ENCODE results near the gene SLC10A3. TPM values are rescaled to one million over a fixed set of nuclear protein-coding genes. Genes with fewer than 3 reads are reported as not detected.
A peak's percentile ranks its signal among the peaks of the same experiment; 100 is the strongest.

SLC10A3 gene
- total and polyA plus RNA-seq, 5 experiments from 2014 or later = 18.2 to 42.3 (median 30.5) TPM

DNA sequence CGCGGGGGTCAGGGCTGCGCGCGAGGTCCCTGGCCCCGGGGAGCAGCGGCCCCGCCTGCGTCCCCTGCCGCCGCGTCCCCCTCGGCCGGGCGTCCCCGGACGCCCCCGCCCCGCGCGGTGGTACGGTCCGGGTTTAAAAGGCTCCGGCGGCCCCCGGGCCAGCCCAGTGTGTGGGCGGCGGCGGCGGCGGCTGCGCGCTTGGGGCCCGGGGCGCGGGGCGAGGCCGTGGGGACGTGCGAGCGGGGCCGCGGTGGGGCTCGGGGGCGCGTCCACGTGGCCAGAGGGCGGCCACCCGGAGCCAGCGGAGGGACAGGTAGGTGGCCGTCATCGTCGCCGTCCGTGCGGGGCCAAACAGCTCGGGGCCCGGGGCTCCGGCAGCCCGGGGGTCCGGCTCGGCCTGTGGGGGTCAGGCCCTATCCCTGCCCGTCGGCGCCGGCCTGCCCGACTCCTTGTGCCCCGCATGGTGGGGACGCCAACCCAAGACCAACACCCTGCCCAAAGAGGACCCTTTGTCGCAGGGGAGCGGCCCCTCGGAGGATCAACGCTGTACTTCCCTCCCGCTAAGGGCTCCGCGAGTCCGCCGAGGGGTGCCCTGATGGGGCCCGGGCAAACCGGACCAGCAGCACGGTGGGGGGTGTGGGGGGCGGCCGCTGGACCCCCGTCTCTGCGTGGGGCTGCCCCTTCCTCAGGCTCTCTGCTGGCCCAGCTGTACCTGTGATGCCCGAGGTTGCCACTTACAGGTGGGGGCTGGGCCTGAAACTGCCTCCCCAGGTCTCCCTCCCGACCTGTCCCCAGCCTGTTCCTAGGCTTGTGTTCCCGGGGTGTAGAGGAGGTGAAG is 32.1 kb downstream of the SLC10A3 start, which contains the start of gene PLXNA3:
Gene PLXNA3 (plus strand): TSS at position 166 of the 838 bp plus-strand sequence. CDS start 1,903 bp downstream, outside the sequence.
- H3K27me3 Mint-ChIP-seq = no peaks in the 10 kb centered on the region
- peak within 1 kb of the TSS; percentile 58 to 99 (median 94) for H3K27ac Mint-ChIP-seq
- DNase-seq (peak; percentile 33 to 83 (median 69)), ATAC-seq (peak; percentile 77 to 84)
- H3K36me3 Mint-ChIP-seq = peaks cover 0 to 8% (median 0%) of the 10 kb centered on the region in 3 donors
- H3K4me3 Mint-ChIP-seq = peak within 1 kb of the TSS; percentile 89 to 99 (median 93)
- peaks cover 0 to 3% (median 0%) of the 10 kb centered on the region in 9 donors for H3K9me3 Mint-ChIP-seq
- peaks cover 8 to 28% (median 19%) of the 10 kb centered on the region in 4 donors for H3K4me1 Mint-ChIP-seq
- POLR2A ChIA-PET = interaction anchor here (0.6 to 3.1 kb wide), 13 partner anchors 11 to 59 kb away, joined by 3 to 14 read pairs (median 7); partner anchors contain the start of genes FAM3A, FAM50A, RPL10 and SLC10A3

DNA sequence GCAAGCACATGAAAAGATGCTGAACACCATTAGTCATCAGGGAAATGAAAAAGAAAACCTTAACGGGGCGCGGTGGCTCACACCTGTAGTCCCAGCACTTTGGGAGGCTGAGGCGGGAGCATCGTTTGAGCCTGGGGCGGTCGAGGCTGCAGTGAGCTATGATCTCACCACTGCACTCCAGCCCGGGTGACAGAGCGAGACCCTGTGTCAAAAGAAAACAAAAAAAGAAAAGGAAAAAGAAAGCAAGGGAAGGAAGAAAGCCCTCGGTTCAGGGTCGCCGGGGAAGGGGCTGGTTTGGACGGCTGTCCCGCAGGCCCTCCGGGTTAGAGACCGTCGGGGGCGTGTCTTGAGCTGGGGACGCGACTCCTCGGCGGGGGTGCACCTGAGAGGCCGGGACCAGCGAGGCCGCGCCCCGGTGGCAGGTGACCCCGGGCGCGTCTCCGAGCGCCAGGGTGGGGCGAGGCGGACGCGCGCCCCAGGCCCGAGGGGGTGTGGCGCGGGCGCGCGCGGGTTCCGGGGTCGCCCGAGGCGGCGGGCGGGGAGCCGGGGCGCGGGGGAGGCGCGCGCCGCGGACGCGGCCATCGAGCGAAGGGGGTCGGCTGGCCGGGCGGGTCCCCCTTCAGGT is 32.8 kb downstream of the SLC10A3 start:
- H3K4me1 Mint-ChIP-seq = peaks cover 8 to 25% (median 18%) of the 10 kb centered on the region in 4 donors
- H3K27ac Mint-ChIP-seq = peak overlapping the region; percentile 58 to 99 (median 94)
- POLR2A ChIA-PET = interaction anchor here (0.6 to 3.1 kb wide), 12 partner anchors 10 to 58 kb away, joined by 3 to 14 read pairs (median 8); partner anchors contain the start of genes ATP6AP1, FAM50A, RPL10 and SLC10A3
- peak in 9 of 10 donors; percentile 45 to 80 (median 61) for DNase-seq
- H3K4me3 Mint-ChIP-seq = peak overlapping the region; percentile 89 to 99 (median 93)
- no peaks in the 10 kb centered on the region for H3K27me3 Mint-ChIP-seq
- H3K36me3 Mint-ChIP-seq = peaks cover 0 to 8% (median 0%) of the 10 kb centered on the region in 3 donors
- peaks cover 0 to 3% (median 0%) of the 10 kb centered on the region in 9 donors for H3K9me3 Mint-ChIP-seq
- peak; percentile 71 to 72 for ATAC-seq

DNA sequence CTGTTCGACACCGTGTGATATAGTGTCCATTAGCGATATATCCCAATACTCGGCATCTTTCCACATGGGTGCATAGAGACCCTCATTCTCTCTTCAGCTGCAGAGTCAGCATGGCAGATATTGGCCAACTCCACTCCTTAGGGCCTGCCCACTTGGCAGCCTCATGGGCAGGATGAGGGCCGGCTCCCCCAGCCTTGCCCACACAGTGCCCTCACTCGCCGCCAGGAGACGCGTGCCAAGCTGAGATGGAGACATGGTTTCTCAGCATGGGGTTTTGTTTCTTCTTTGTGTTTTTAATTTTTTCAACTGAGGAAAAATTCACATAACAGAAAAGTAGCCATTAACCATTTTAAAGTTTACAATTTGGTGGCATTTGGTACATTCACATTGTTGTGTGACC is 37.6 kb downstream of the SLC10A3 start:
- DNase-seq (no peak), ATAC-seq (no peak)
- peaks cover 5 to 6% (median 6%) of the 10 kb centered on the region in 4 donors for H3K4me1 Mint-ChIP-seq
- H3K9me3 Mint-ChIP-seq = peaks cover 0 to 3% (median 0%) of the 10 kb centered on the region in 9 donors
- H3K4me3 Mint-ChIP-seq = no peak overlapping the region
- POLR2A ChIA-PET = interaction anchor here (0.5 to 1.3 kb wide), 2 partner anchors 9 to 13 kb away, joined by 3 read pairs; partner anchors contain the start of gene FAM50A
- H3K36me3 Mint-ChIP-seq = peaks cover 0 to 10% (median 0%) of the 10 kb centered on the region in 3 donors
- H3K27me3 Mint-ChIP-seq = no peaks in the 10 kb centered on the region
- H3K27ac Mint-ChIP-seq = peak overlapping the region in 1 of 10 donors; percentile 39

- no peak overlapping the region for H3K27ac Mint-ChIP-seq
- H3K9me3 Mint-ChIP-seq = no peaks in the 10 kb centered on the region
- H3K27me3 Mint-ChIP-seq = no peaks in the 10 kb centered on the region
- peaks cover 0 to 7% (median 4%) of the 10 kb centered on the region in 4 donors for H3K4me1 Mint-ChIP-seq
- no peak overlapping the region for H3K4me3 Mint-ChIP-seq
- POLR2A ChIA-PET = no interaction called here
- peaks cover 0 to 20% (median 0%) of the 10 kb centered on the region in 3 donors for H3K36me3 Mint-ChIP-seq
- peak in 1 of 10 donors; percentile 45 for DNase-seq
- ATAC-seq = no peak
Observed at GRCh38 chrX:154450312-154450711, 40.1 kb downstream of the SLC10A3 start.

GRCh38 chrX:154449618-154450017 is 40.8 kb downstream of the SLC10A3 start:
- ATAC-seq = no peak
- H3K36me3 Mint-ChIP-seq = peaks cover 0 to 20% (median 0%) of the 10 kb centered on the region in 3 donors
- no peaks in the 10 kb centered on the region for H3K9me3 Mint-ChIP-seq
- no peak overlapping the region for H3K27ac Mint-ChIP-seq
- peaks cover 0 to 10% (median 4%) of the 10 kb centered on the region in 4 donors for H3K4me1 Mint-ChIP-seq
- H3K27me3 Mint-ChIP-seq = no peaks in the 10 kb centered on the region
- POLR2A ChIA-PET = no interaction called here
- peak in 1 of 10 donors; percentile 11 for DNase-seq
- no peak overlapping the region for H3K4me3 Mint-ChIP-seq

GRCh38 chrX:154448484-154448883 is 41.9 kb downstream of the SLC10A3 start:
- H3K4me1 Mint-ChIP-seq = peaks cover 1 to 11% (median 4%) of the 10 kb centered on the region in 4 donors
- no peak overlapping the region for H3K27ac Mint-ChIP-seq
- no peak overlapping the region for H3K4me3 Mint-ChIP-seq
- DNase-seq (no peak), ATAC-seq (no peak)
- POLR2A ChIA-PET = no interaction called here
- no peaks in the 10 kb centered on the region for H3K9me3 Mint-ChIP-seq
- H3K27me3 Mint-ChIP-seq = no peaks in the 10 kb centered on the region
- H3K36me3 Mint-ChIP-seq = peaks cover 0 to 20% (median 0%) of the 10 kb centered on the region in 3 donors

DNA sequence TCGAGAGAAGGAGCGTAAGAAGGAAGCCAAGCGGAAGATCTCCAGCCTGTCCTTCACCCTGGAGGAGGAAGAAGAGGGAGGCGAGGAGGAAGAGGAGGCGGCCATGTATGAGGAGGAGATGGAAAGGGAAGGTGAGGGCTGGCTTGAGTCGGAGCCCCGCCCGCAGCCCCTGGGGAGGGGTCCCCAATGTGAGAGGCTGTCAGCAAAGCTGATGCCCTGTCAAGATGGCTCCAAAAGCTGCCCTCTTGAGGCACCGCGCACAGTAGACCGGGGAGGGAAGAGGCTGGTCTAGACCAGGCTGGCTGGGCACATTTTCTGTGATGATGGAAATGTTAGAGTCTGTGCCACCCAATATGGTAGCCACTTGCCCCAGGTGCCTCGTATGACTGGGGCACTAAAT is 44.0 kb downstream of the SLC10A3 start:
- peaks cover 0 to 18% (median 0%) of the 10 kb centered on the region in 3 donors for H3K36me3 Mint-ChIP-seq
- H3K4me1 Mint-ChIP-seq = peaks cover 1 to 18% (median 10%) of the 10 kb centered on the region in 4 donors
- POLR2A ChIA-PET = interaction anchor here (1.2 kb wide), 1 partner anchor 17 kb away, joined by 3 read pairs; no protein-coding TSS in a partner anchor
- H3K9me3 Mint-ChIP-seq = no peaks in the 10 kb centered on the region
- no peak overlapping the region for H3K4me3 Mint-ChIP-seq
- peak overlapping the region in 1 of 10 donors; percentile 40 for H3K27ac Mint-ChIP-seq
- peak in 1 of 10 donors; percentile 21 for DNase-seq
- ATAC-seq = no peak
- H3K27me3 Mint-ChIP-seq = no peaks in the 10 kb centered on the region

DNA sequence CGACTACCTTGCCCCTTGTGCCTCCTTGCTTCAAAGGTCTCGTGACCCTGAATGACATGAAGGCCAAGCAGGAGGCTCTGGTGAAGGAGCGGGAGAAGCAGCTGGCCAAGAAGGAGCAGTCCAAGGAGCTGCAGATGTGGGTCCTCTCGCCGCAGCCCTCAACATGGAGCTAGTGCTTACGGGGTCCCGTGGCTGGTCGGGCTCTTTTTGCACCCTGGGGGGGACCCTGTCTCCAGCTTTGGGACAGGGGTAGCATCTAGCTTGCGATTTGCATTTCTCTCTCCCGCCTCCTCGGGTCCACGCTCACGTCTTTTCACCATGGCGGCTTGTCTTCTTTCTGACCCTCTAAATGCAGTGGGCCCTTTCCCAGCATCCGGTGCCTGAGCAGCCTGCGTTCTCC is 44.7 kb downstream of the SLC10A3 start:
- ATAC-seq = no peak
- no peak for DNase-seq
- peaks cover 1 to 23% (median 13%) of the 10 kb centered on the region in 4 donors for H3K4me1 Mint-ChIP-seq
- peaks cover 0 to 17% (median 0%) of the 10 kb centered on the region in 3 donors for H3K36me3 Mint-ChIP-seq
- peak overlapping the region in 4 of 10 donors; percentile 15 to 67 (median 34) for H3K4me3 Mint-ChIP-seq
- H3K9me3 Mint-ChIP-seq = no peaks in the 10 kb centered on the region
- POLR2A ChIA-PET = interaction anchor here (0.7 to 2.4 kb wide), 3 partner anchors 12 to 48 kb away, joined by 3 to 10 read pairs (median 3); partner anchors contain the start of genes PLXNA3 and RPL10
- no peaks in the 10 kb centered on the region for H3K27me3 Mint-ChIP-seq
- no peak overlapping the region for H3K27ac Mint-ChIP-seq

DNA sequence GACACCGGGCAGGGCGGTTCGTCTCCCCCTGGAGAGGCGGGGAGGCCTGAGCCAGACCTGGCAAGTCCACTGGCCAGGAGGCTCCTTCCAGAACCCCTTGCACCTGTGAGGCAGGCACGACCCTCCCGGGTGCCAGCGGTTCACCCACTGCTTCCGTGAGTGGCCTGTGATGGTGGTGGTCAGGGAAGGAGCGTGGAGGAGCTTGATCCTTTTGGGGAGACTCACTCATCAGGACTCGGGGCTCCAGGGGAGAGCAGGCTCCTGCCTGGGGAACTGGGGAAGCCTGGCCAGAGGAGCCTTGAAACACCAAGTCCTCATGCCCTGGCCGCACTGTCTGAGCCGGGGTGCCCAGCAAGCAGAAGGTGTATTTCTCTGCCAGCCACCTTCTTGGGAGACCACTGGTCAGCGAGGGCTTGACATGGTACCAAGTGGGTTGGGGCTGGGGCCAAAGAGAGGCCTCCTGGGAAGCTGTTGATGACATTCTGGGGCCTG is 45.6 kb downstream of the SLC10A3 start:
- peak overlapping the region in 4 of 10 donors; percentile 15 to 72 (median 28) for H3K27ac Mint-ChIP-seq
- POLR2A ChIA-PET = interaction anchor here (0.7 to 2.4 kb wide), 4 partner anchors 13 to 47 kb away, joined by 3 to 10 read pairs (median 5); partner anchors contain the start of genes PLXNA3, RPL10 and UBL4A
- peak overlapping the region in 7 of 10 donors; percentile 8 to 53 (median 34) for H3K4me3 Mint-ChIP-seq
- H3K27me3 Mint-ChIP-seq = no peaks in the 10 kb centered on the region
- peaks cover 0 to 14% (median 0%) of the 10 kb centered on the region in 3 donors for H3K36me3 Mint-ChIP-seq
- ATAC-seq (no peak), DNase-seq (peak in 1 of 10 donors; percentile 58)
- H3K4me1 Mint-ChIP-seq = peaks cover 1 to 28% (median 15%) of the 10 kb centered on the region in 4 donors
- H3K9me3 Mint-ChIP-seq = no peaks in the 10 kb centered on the region

- H3K4me1 Mint-ChIP-seq = peaks cover 1 to 31% (median 15%) of the 10 kb centered on the region in 4 donors
- H3K36me3 Mint-ChIP-seq = peaks cover 0 to 15% (median 0%) of the 10 kb centered on the region in 3 donors
Observed at GRCh38 chrX:154443992-154444754, 46.3 kb downstream of the SLC10A3 start, which contains the start of gene FAM50A. FAM50A (plus strand) TSS chrX:154444141; CDS start chrX:154444236, 95 bp downstream.

GRCh38 chrX:154443479-154443910 is 46.9 kb downstream of the SLC10A3 start:
- no peak for DNase-seq
- POLR2A ChIA-PET = interaction anchor here (0.7 to 2.4 kb wide), 8 partner anchors 9 to 64 kb away, joined by 3 to 8 read pairs (median 3); partner anchors contain the start of genes EMD, SLC10A3 and UBL4A
- ATAC-seq = peak; percentile 18 to 21
- no peaks in the 10 kb centered on the region for H3K9me3 Mint-ChIP-seq
- no peaks in the 10 kb centered on the region for H3K27me3 Mint-ChIP-seq
- H3K36me3 Mint-ChIP-seq = peaks cover 0 to 16% (median 0%) of the 10 kb centered on the region in 3 donors
- peaks cover 1 to 36% (median 19%) of the 10 kb centered on the region in 4 donors for H3K4me1 Mint-ChIP-seq
- peak overlapping the region; percentile 45 to 95 (median 79) for H3K27ac Mint-ChIP-seq
- peak overlapping the region; percentile 54 to 85 (median 77) for H3K4me3 Mint-ChIP-seq

More at GRCh38 chrX:154443992-154444754, 46.3 kb downstream of the SLC10A3 start, which contains the start of gene FAM50A:
- POLR2A ChIA-PET = interaction anchor here (0.8 to 2.4 kb wide), 7 partner anchors 8 to 47 kb away, joined by 3 to 10 read pairs (median 3); partner anchors contain the start of genes PLXNA3, SLC10A3 and UBL4A
- Mint-ChIP-seq H3K27ac (peak within 1 kb of the TSS; percentile 45 to 95 (median 79)), H3K9me3 (no peaks in the 10 kb centered on the region), H3K4me3 (peak within 1 kb of the TSS; percentile 54 to 85 (median 77)), H3K27me3 (no peaks in the 10 kb centered on the region)
- ATAC-seq (peak; percentile 81 to 83), DNase-seq (peak; percentile 50 to 78 (median 60))

Measured in naive thymus-derived CD8-positive, alpha-beta T cell (primary cell).